OCI-LY3 (cell line): ENCODE data around the gene INPP5A.

Experiments used
- H2AFZ ChIP-seq: fragments of 200-600, 300-600 bp; shearing (Covaris generic); 2 replicates; pipeline ENCODE4 v1.6.0; 2014; ENCODE audit warnings: antibody characterized with exemption, low read depth, low read length
- H3K27ac ChIP-seq: fragments of 200-600, 300-600 bp; sonication (generic); 2 replicates; pipeline ENCODE4 v1.5.1; 2014; ENCODE audit warnings: mild to moderate bottlenecking, low read length, moderate library complexity, mixed read lengths
- H3K27me3 ChIP-seq: fragments of 200-600, 300-600 bp; sonication (generic); 2 replicates; pipeline ENCODE4 v1.6.1; 2014; ENCODE audit warnings: low read depth, low read length, mixed read lengths
- H3K36me3 ChIP-seq: fragments of 200-600, 300-600 bp; sonication (generic); replicated peaks from 2 replicates; pipeline ENCODE3; 2014; ENCODE audit warnings: low read depth, low read length, mixed read lengths
- H3K4me1 ChIP-seq: fragments of 300-600, 200-600 bp; sonication (generic); 2 replicates; pipeline ENCODE4 v1.6.1; 2014; ENCODE audit warnings: low read length, mixed read lengths
- H3K4me2 ChIP-seq: fragments of 200-600, 300-600 bp; sonication (generic); 2 replicates; pipeline ENCODE4 v1.6.1; 2014; ENCODE audit warnings: low read length, mixed read lengths
- H3K4me3 ChIP-seq: fragments of 300-600, 200-600 bp; sonication (generic); 2 replicates; pipeline ENCODE4 v1.5.1; 2014; ENCODE audit warnings: antibody characterized with exemption, mild to moderate bottlenecking, low read length, moderate library complexity
- H3K79me2 ChIP-seq: fragments of 300-600, 200-600 bp; shearing (Covaris generic); 2 replicates; pipeline ENCODE4 v1.6.1; 2014; ENCODE audit warnings: mild to moderate bottlenecking, low read length, mixed read lengths
- H3K9ac ChIP-seq: fragments of 300-600, 200-600 bp; shearing (Covaris generic); 2 replicates; pipeline ENCODE4 v1.6.0; 2014; ENCODE audit warnings: mild to moderate bottlenecking, low read length, moderate library complexity
- H3K9me3 ChIP-seq: fragments of 200-600, 300-600 bp; shearing (Covaris generic); 2 replicates; pipeline ENCODE4 v1.6.1; 2014; ENCODE audit warnings: low read length, mixed read lengths; ENCODE audit not compliant: insufficient read depth
- H4K20me1 ChIP-seq: fragments of 200-600, 300-600 bp; sonication (generic); 2 replicates; pipeline ENCODE4 v1.6.1; 2016; ENCODE audit warnings: low read length, mixed read lengths; ENCODE audit not compliant: insufficient read depth
- EZH2phosphoT487 ChIP-seq: fragments of 200-600 bp; shearing (Covaris generic); IDR thresholded peaks from 2 replicates; pipeline ENCODE4 v1.6.1; 2018; ENCODE audit warnings: antibody characterized with exemption, mixed run types, low read depth
- TF ChIP-seq, protein P1 (sequence below): fragments of 200-600, 300-600 bp; sonication (generic); IDR thresholded peaks from 2 replicates; pipeline ENCODE4 v1.5.1; 2014; ENCODE audit warnings: antibody characterized with exemption, low read length, low read depth

INPP5A gene

DNA sequence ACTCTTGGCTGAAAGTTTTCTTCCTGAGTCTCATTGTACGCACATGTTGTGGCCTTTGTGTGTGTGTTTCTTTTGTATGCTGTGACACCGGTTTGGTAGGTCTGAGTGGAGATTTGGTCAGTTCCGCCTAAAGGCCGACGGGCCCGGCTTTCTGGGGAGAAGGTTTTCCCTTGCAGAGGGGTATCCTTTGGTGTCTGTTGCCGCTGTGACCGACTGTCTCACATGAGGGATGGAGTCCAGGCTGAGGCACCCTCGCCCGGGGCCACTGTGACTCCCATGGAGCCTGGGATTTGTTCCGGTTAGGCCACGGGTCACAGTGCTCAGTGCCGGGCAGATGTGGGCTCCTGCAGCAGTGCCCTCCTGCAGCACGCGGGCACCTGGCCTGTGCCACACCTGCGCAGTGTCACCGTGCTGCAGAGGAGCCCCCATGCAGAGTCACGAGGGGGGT is 19.4 kb downstream of the INPP5A start:
- Histone ChIP-seq H3K79me2 (no peaks in the 10 kb centered on the region), H3K4me1 (no peaks in the 10 kb centered on the region), H3K27me3 (no peaks in the 10 kb centered on the region), H3K9me3 (no peaks in the 10 kb centered on the region), H3K27ac (no peak overlapping the region), H3K9ac (no peak overlapping the region), H2AFZ (no peak overlapping the region), H3K4me2 (no peak overlapping the region), H4K20me1 (no peaks in the 10 kb centered on the region), H3K4me3 (no peak overlapping the region), H3K36me3 (no peaks in the 10 kb centered on the region)
- TF ChIP-seq, protein P1, sequence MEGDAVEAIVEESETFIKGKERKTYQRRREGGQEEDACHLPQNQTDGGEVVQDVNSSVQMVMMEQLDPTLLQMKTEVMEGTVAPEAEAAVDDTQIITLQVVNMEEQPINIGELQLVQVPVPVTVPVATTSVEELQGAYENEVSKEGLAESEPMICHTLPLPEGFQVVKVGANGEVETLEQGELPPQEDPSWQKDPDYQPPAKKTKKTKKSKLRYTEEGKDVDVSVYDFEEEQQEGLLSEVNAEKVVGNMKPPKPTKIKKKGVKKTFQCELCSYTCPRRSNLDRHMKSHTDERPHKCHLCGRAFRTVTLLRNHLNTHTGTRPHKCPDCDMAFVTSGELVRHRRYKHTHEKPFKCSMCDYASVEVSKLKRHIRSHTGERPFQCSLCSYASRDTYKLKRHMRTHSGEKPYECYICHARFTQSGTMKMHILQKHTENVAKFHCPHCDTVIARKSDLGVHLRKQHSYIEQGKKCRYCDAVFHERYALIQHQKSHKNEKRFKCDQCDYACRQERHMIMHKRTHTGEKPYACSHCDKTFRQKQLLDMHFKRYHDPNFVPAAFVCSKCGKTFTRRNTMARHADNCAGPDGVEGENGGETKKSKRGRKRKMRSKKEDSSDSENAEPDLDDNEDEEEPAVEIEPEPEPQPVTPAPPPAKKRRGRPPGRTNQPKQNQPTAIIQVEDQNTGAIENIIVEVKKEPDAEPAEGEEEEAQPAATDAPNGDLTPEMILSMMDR = no peak
- no peak for TF ChIP-seq EZH2phosphoT487

DNA sequence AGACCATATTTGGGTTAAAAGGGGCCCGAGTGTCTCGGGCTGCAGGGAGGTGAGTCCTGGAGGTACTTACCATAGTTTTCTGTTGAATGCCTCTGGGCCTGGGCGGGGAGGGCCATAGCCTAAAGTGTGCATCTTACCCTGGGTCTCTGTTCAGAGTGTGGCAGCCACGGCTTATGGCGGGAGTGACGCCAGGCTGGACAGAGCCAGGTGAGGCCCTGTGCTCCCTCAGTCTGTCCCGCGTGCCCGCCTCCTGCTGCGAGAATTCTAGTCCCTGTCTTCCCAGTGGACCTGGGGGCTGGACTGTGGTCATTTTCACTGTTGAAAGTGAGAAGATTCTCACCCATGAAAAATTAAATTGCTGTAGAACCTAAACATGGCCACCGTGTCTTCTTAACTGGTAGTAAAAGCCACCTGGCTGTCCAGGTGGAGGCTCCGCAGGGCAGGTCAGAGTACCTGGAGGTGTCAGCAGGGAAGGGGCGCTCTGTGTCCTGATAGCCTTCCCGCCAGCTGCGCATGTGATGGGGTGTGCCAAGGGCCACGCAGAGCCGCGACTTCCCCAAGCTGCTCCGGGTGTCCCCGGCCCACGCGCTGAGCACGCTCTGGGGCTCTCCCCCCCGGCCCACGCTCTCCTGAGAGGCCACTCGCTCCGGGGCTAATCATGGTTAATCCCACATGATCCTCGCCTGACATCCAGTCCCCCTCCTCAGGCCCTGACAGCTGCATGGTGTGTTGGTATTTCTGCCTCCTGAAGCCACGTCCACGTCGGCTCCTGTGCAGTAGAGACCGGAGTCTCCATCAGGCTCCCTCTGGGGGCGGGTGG is 20.3 kb downstream of the INPP5A start:
- Histone ChIP-seq H3K27me3 (no peaks in the 10 kb centered on the region), H4K20me1 (no peaks in the 10 kb centered on the region), H3K27ac (no peak overlapping the region), H3K4me3 (no peak overlapping the region), H3K79me2 (no peaks in the 10 kb centered on the region), H2AFZ (no peak overlapping the region), H3K4me2 (no peak overlapping the region), H3K9ac (no peak overlapping the region), H3K36me3 (no peaks in the 10 kb centered on the region), H3K9me3 (no peaks in the 10 kb centered on the region), H3K4me1 (no peaks in the 10 kb centered on the region)
- TF ChIP-seq EZH2phosphoT487 = no peak
- TF ChIP-seq, protein P1 = no peak

DNA sequence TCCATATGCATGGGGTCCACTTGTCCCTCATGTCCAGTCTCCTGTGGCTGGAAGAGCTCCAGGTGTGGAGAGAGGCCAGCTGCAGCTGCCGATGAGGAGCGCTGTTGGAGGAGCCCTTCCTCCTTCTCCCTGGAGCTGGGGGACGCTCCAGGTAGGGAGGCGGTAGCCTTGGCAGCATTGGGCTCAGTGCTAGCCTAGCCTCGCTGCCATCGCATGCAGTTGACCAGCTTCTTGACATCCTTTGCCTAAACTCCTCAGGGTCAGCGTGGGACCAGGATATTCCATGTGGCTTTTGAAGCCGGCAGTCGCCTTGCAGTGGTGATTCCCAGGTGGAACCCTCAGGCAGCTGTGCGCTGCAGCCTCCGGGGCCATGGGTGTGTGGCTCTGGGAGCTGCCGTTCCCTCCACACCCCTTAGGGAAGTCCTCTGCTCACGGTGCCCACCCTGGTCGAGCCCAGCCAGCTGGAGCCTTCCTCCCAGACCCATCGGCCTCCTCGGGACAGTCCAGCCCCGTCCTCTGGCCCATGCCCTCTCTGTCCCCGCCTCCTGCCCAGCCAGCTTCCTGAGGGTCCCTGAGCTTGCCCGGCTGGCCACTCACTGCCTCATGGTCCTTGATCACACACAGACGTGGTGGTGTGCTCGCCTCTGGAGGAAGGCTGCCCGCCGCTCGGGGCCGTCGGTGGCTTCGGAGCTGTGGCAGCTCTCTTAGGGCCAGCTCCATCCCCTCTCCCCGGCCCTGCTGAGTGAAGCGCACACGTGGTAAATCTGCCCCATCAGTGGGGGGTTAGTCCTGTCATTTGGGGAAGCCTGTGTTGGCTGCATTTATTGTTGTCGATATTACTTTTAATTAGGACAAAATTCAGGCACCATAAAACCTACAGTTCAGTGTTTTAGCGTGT is 21.2 kb downstream of the INPP5A start:
- H3K9ac ChIP-seq = no peak overlapping the region
- no peak overlapping the region for H3K4me3 ChIP-seq
- H3K4me1 ChIP-seq = no peaks in the 10 kb centered on the region
- H3K4me2 ChIP-seq = no peak overlapping the region
- H3K79me2 ChIP-seq = no peaks in the 10 kb centered on the region
- H3K27ac ChIP-seq = no peak overlapping the region
- no peaks in the 10 kb centered on the region for H3K27me3 ChIP-seq
- no peaks in the 10 kb centered on the region for H3K36me3 ChIP-seq
- no peaks in the 10 kb centered on the region for H3K9me3 ChIP-seq
- H4K20me1 ChIP-seq = 0 out of 2 replicates have a peak, but pooled peaks cover 2% of the 10 kb centered on the region
- TF ChIP-seq, protein P1 = no peak
- TF ChIP-seq EZH2phosphoT487 = no peak
- H2AFZ ChIP-seq = no peak overlapping the region

DNA sequence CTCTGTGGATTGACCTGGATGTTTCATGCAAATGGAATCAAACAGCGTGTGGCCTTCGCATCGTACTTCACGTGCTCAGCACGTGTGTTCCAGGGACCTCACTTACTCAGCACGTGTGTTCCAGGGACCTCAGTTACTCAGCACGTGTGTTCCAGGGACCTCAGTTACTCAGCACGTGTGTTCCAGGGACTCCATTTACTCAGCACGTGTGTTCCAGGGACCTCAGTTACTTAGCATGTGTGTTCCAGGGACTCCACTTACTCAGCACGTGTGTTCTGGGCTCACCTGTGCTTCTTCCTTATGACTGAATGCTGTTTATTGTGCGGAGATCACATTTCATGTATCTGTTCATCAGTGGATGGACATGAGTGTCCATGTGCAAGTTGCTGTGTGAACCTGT is 22.0 kb downstream of the INPP5A start:
- Histone ChIP-seq H3K36me3 (no peaks in the 10 kb centered on the region), H3K4me1 (no peaks in the 10 kb centered on the region), H3K4me2 (no peak overlapping the region), H2AFZ (no peak overlapping the region), H3K79me2 (no peaks in the 10 kb centered on the region), H4K20me1 (0 out of 2 replicates have a peak, but pooled peaks cover 2% of the 10 kb centered on the region), H3K27me3 (no peaks in the 10 kb centered on the region), H3K4me3 (no peak overlapping the region), H3K27ac (no peak overlapping the region), H3K9ac (no peak overlapping the region), H3K9me3 (no peaks in the 10 kb centered on the region)
- no peak for TF ChIP-seq EZH2phosphoT487
- TF ChIP-seq, protein P1 = no peak
